Smooth muscle cell (in vitro differentiated cells): ENCODE results near the gene CAMK1D. TPM values are rescaled to one million over a fixed set of nuclear protein-coding genes. Genes with fewer than 3 reads are reported as not detected.

Experiments
- DNase-seq: peaks from one replicate; lab custom pipeline; 2025; ENCODE audit not compliant: unreplicated experiment; lab: John Stamatoyannopoulos, UW
- H2AFZ ChIP-seq: fragments of 200-600 bp; sonication (generic); 2 replicates; pipeline ENCODE4 v1.6.0; 2016; ENCODE audit warnings: antibody characterized with exemption, low read depth, mild to moderate bottlenecking
- H3F3A ChIP-seq: fragments of 200-600 bp; sonication (generic); 2 replicates; pipeline ENCODE4 v1.6.0; 2017; ENCODE audit warnings: antibody characterized with exemption, low read depth
- H3K27ac ChIP-seq: fragments of 200-600 bp; sonication (generic); 2 replicates; pipeline ENCODE4 v1.5.1; 2016; ENCODE audit warnings: low read depth, mild to moderate bottlenecking
- H3K27me3 ChIP-seq: fragments of 200-600 bp; sonication (generic); 2 replicates; pipeline ENCODE4 v1.6.1; 2016; ENCODE audit warnings: low read depth, mild to moderate bottlenecking
- H3K36me3 ChIP-seq: fragments of 200-600 bp; sonication (generic); 2 replicates; pipeline ENCODE4 v1.5.1; 2016; ENCODE audit warnings: low read depth
- H3K4me1 ChIP-seq: fragments of 200-600 bp; sonication (generic); 2 replicates; pipeline ENCODE4 v1.5.1; 2016; ENCODE audit warnings: low read depth
- H3K4me2 ChIP-seq: fragments of 200-600 bp; sonication (generic); 2 replicates; pipeline ENCODE4 v1.6.0; 2016; ENCODE audit warnings: mild to moderate bottlenecking
- H3K4me3 ChIP-seq: fragments of 200-600 bp; sonication (generic); 2 replicates; pipeline ENCODE4 v1.5.1; 2016; ENCODE audit warnings: mild to moderate bottlenecking
- H3K79me2 ChIP-seq: fragments of 200-600 bp; sonication (generic); 2 replicates; pipeline ENCODE4 v1.6.0; 2016; ENCODE audit warnings: low read depth, mild to moderate bottlenecking
- H3K9ac ChIP-seq: fragments of 200-600 bp; sonication (generic); 2 replicates; pipeline ENCODE4 v1.6.0; 2016; ENCODE audit warnings: low read depth
- H3K9me3 ChIP-seq: fragments of 200-600 bp; sonication (generic); replicated peaks from 2 replicates; pipeline ENCODE4 v1.5.1; 2016; ENCODE audit warnings: low read depth
- H4K20me1 ChIP-seq: fragments of 200-600 bp; sonication (generic); 2 replicates; pipeline ENCODE4 v1.6.0; 2016; ENCODE audit warnings: low read depth
- WGBS: methylation state at CpG from one replicate; pipeline ENCODE4 v1.1.7; 2016; ENCODE audit warnings: low lambda C conversion rate; 5-methylcytosine and 5-hydroxymethylcytosine counted together
- polyA plus RNA-seq: library from polyadenylated mRNA; unstranded; fragments of >200 nt; fragmentation: Nextera tagmentation; extraction: Ambion mirVana; gene quantifications from 2 replicates; pipeline ENCODE4 v1.2.1, GENCODE V29; 2016
- total RNA-seq: library from RNA; depleted of rRNA; stranded (reverse); fragments of >200 nt; gene quantifications from 2 replicates; pipeline ENCODE4 v1.2.3, GENCODE V29; 2014
- TF ChIP-seq, protein P1 (sequence below): fragments of 200-600 bp; sonication (generic); IDR thresholded peaks from 2 replicates; pipeline ENCODE4 v1.5.1; 2017; ENCODE audit warnings: borderline replicate concordance, mild to moderate bottlenecking, antibody characterized with exemption; ENCODE audit not compliant: insufficient read depth, poor library complexity, severe bottlenecking

Gene CAMK1D
- total and polyA plus RNA-seq, 2 experiments from 2014 or later = 1.6 to 2.3 TPM

DNA sequence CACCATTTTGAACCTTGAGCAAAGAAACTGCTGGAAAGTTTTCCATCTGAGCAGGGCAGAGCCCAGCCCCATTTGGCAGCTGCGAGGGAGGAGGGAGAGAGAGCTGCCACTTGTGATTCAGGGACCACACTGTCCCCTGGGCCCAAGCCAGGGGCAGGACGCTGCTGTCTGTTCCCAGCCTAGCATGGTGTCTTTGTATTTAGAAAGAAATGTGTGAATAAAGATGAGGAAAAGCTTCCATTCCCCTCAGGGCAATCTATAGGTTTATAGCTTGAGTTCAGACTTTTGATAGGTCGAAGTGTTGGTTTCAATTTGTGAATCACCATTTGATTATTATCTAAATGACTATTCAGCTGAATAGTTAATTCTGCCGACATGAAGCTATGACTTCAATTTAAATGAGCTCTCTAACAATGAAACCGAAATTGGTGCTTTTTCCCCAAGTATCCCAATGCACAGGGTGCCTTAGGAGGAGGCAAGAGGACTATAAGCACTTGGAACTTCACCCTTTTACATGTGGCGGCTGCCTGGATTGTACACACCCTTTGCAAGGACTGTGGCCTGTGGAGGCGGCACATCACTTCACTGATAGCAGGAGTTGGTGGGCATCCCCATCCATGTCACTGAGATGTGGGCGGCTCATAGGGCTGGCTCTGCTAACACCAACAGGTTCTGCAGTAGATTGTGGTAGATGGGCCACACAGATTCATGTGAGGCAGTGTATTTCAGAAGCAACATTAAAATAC, 428.7 kb downstream of the CAMK1D start:
- 88% methylated on average over 8 of the region's 8 CpGs for WGBS
- no peak overlapping the region for H2AFZ ChIP-seq
- no peak overlapping the region for H3K27ac ChIP-seq
- H3F3A ChIP-seq = peaks cover 8% of the 10 kb centered on the region
- H3K79me2 ChIP-seq = no peaks in the 10 kb centered on the region
- no peaks in the 10 kb centered on the region for H3K4me1 ChIP-seq
- H3K36me3 ChIP-seq = no peaks in the 10 kb centered on the region
- H3K4me2 ChIP-seq = no peak overlapping the region
- no peaks in the 10 kb centered on the region for H3K27me3 ChIP-seq
- H3K9ac ChIP-seq = no peak overlapping the region
- no peak overlapping the region for H3K4me3 ChIP-seq
- no peaks in the 10 kb centered on the region for H3K9me3 ChIP-seq
- DNase-seq = no peak
- TF ChIP-seq, protein P1, sequence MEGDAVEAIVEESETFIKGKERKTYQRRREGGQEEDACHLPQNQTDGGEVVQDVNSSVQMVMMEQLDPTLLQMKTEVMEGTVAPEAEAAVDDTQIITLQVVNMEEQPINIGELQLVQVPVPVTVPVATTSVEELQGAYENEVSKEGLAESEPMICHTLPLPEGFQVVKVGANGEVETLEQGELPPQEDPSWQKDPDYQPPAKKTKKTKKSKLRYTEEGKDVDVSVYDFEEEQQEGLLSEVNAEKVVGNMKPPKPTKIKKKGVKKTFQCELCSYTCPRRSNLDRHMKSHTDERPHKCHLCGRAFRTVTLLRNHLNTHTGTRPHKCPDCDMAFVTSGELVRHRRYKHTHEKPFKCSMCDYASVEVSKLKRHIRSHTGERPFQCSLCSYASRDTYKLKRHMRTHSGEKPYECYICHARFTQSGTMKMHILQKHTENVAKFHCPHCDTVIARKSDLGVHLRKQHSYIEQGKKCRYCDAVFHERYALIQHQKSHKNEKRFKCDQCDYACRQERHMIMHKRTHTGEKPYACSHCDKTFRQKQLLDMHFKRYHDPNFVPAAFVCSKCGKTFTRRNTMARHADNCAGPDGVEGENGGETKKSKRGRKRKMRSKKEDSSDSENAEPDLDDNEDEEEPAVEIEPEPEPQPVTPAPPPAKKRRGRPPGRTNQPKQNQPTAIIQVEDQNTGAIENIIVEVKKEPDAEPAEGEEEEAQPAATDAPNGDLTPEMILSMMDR = no peak
- no peaks in the 10 kb centered on the region for H4K20me1 ChIP-seq

DNA sequence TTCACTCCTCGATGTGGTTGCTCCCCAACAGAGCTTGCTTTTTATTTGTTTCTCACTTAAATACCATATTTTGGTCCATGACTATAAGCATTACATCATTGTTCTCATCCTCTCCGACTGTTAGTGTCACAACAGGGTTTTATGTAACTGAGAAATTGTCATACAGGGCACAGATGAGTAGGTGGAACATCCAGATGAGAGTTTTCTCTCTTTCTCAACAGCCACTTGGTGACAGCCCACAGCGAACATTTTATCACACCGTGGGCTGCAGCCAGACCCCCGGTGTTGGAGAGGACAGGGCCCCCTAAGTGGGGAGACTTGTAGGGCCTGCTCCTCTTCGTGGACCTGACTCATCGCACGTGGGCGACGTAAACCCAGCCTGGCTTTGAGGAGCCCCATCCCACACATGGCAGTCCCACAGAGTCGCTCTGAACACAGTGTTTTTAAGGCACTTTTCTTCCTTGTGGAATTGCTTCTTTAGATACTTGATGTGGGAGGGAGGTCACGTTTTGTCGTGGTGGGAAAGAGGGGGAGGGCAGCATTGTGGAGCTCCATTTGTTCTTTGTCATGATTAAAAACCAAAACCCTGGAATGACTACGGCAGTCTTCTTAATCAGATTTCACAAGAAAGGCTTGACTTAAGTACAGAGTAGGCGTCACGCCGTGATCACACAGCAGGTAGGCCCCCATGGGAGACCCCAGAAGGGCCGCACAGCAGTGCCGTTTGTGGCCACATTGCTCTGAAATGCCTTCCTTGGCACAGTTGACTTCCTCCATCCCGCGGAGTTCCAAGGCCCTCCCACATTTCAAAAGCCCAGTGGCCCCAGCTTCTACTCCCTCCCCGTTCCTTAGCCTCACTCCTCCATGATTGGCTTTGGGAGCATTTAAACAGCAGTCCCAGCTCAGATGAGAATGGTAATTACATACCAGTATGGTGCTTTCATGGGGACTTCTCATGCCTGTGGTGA, 431.6 kb downstream of the CAMK1D start:
- Histone ChIP-seq H3F3A (peaks cover 8% of the 10 kb centered on the region), H3K79me2 (no peaks in the 10 kb centered on the region), H3K9me3 (no peaks in the 10 kb centered on the region), H2AFZ (no peak overlapping the region), H3K9ac (peak overlapping the region; percentile 4), H3K4me3 (no peak overlapping the region), H4K20me1 (no peaks in the 10 kb centered on the region), H3K36me3 (no peaks in the 10 kb centered on the region), H3K27me3 (no peaks in the 10 kb centered on the region), H3K27ac (peak overlapping the region; percentile 76), H3K4me1 (peaks cover 6% of the 10 kb centered on the region), H3K4me2 (peak overlapping the region; percentile 56)
- WGBS = 41% methylated on average over 22 of the region's 22 CpGs
- TF ChIP-seq, protein P1 = no peak
- no peak for DNase-seq

DNA sequence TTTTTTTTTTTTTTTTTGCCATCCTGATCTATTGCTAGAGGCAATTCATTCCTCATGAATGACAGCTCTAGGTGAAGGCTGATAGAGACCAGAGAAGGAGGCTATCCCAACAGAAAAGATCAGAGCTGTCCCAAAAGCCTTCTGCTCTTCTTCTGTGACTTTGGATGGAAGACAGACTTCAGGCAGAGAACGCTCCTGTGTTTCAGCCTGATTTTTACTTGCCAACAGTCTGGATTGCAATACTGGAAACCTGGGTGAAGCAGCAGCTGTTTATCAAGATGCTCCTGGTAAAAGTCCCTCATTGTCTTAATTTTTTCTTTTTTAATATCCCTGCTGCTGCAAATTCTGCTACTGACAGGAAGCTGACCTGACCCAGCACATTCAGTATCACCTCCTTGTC, 432.6 kb downstream of the CAMK1D start:
- Histone ChIP-seq H3K27me3 (no peaks in the 10 kb centered on the region), H4K20me1 (no peaks in the 10 kb centered on the region), H3K79me2 (no peaks in the 10 kb centered on the region), H3K4me2 (no peak overlapping the region), H3K4me1 (peaks cover 6% of the 10 kb centered on the region), H3K36me3 (no peaks in the 10 kb centered on the region), H3K4me3 (no peak overlapping the region), H3K9ac (no peak overlapping the region), H3K27ac (no peak overlapping the region), H3K9me3 (no peaks in the 10 kb centered on the region), H2AFZ (no peak overlapping the region), H3F3A (peaks cover 8% of the 10 kb centered on the region)
- 21% methylated on average over 1 of the region's 1 CpG for WGBS
- TF ChIP-seq, protein P1 = no peak
- DNase-seq = no peak
